Activated CD4-positive, alpha-beta memory T cell treated with anti-CD3 and anti-CD28 coated beads for 36 hours (primary cell): Measurements from ENCODE around the gene RASAL3. TPM values are rescaled to one million over a fixed set of nuclear protein-coding genes. Genes with fewer than 3 reads are reported as not detected.

Source experiments
- CTCF ChIA-PET: fragments of 350-600 bp; sonication (Branson Sonifier 250); formaldehyde crosslinking; loops from one replicate; lab custom pipeline; 2021; ENCODE audit warnings: antibody characterized with exemption, inconsistent platforms; lab: Charles Lee
- POLR2A ChIA-PET: fragments of 350-600 bp; sonication (Branson Sonifier 250); formaldehyde crosslinking; loops from one replicate; lab custom pipeline; 2021; ENCODE audit warnings: antibody characterized with exemption; lab: Charles Lee
- DNase-seq: peaks from one replicate; pipeline ENCODE4 v3.0.0-alpha.2; 2020
- H3K27ac Mint-ChIP-seq: one replicate; pipeline ENCODE4 v1.8.0; 2021; ENCODE audit warnings: mixed read lengths
- H3K27me3 Mint-ChIP-seq: one replicate; pipeline ENCODE4 v1.8.0; 2021; ENCODE audit warnings: mixed read lengths
- H3K36me3 Mint-ChIP-seq: one replicate; pipeline ENCODE4 v1.8.0; 2021; ENCODE audit warnings: mixed read lengths
- H3K4me1 Mint-ChIP-seq: one replicate; pipeline ENCODE4 v1.8.0; 2021; ENCODE audit warnings: low read depth, mixed read lengths
- H3K4me3 Mint-ChIP-seq: one replicate; pipeline ENCODE4 v1.8.0; 2021; ENCODE audit warnings: mild to moderate bottlenecking, mixed read lengths
- H3K9me3 Mint-ChIP-seq: one replicate; pipeline ENCODE4 v1.8.0; 2021; ENCODE audit warnings: mixed read lengths
- intact Hi-C: fragments of 100-400 bp; cut with micrococcal nuclease; formaldehyde crosslinking; loops from one replicate; pipeline ENCODE4 v1.15.1; 2023
- total RNA-seq, 2 experiments: library from RNA; stranded (reverse); gene quantifications; one replicate each; pipeline ENCODE4 v1.2.3, GENCODE V29; 2021

Gene RASAL3
- total RNA-seq, 2 experiments from 2014 or later, result 125 to 130 TPM

DNA sequence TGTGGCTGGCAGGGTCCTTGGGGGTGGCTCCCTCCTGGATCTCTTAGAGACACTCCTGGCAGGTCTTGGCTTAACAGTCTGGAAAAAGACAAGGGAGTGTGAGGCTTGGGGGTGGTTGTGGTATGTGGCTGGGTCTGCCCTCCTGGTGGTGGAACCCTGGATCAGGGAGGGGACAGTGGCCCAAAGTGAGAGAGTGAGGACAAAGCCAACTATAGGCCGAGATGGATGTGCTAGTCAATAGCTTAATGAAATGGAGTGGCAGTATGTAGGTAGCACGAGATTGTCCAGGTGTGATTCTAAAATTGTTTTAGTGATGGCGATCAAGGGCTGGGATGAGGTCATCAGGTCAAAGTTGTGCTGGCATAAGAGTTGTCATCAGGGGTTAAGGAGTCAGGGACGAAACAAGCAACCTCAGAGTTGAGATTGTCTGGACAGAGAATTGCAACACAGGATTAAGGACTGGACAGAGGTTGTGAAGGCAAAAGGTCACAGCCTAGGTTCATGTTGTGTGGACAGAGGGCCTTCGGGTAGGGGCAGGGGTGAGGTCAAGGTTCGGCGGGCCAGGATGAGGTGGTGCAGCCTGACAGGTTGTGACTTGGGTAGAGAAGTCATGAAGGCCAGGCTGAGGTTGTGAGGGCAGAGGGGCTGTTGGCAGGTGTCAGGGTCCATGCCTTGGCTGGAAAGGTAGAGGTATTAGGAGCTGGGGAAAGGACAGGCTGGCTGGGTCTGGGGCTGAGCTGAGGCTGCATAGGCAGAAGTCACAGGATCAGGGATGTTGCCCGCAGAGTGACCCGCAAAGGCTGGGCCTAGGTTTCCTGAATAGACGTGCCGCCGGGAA lies 4.5 kb upstream of the RASAL3 start:
- POLR2A ChIA-PET, result interaction anchor here (1.0 to 2.6 kb wide), 3 partner anchors 49 to 82 kb away, joined by 3 to 10 read pairs (median 8); partner anchors contain the start of gene AKAP8L
- H3K27me3 Mint-ChIP-seq, result no peaks in the 10 kb centered on the region
- peaks cover 55% of the 10 kb centered on the region for H3K4me1 Mint-ChIP-seq
- peaks cover 2% of the 10 kb centered on the region for H3K36me3 Mint-ChIP-seq
- H3K4me3 Mint-ChIP-seq, result peak overlapping the region; percentile 63
- intact Hi-C loops, result no loop called here
- no peak for DNase-seq
- no peak overlapping the region for H3K27ac Mint-ChIP-seq
- CTCF ChIA-PET, result interaction anchor here (1.1 to 2.7 kb wide), 2 partner anchors 87 kb away, joined by 6 to 17 read pairs; no protein-coding TSS in a partner anchor
- H3K9me3 Mint-ChIP-seq, result peaks cover 2% of the 10 kb centered on the region

GRCh38 chr19:15467734-15468214 lies 3.4 kb upstream of the RASAL3 start:
- H3K36me3 Mint-ChIP-seq, result peaks cover 11% of the 10 kb centered on the region
- no peaks in the 10 kb centered on the region for H3K27me3 Mint-ChIP-seq
- H3K27ac Mint-ChIP-seq, result peak overlapping the region; percentile 93
- ChIA-PET CTCF (interaction anchor here (0.7 to 2.7 kb wide), 10 partner anchors 11 to 88 kb away, joined by 3 to 17 read pairs (median 4); partner anchors contain the start of genes AKAP8L and PGLYRP2), POLR2A (interaction anchor here (1.1 to 2.6 kb wide), 8 partner anchors 12 to 164 kb away, joined by 3 to 10 read pairs (median 8); partner anchors contain the start of gene AKAP8L)
- H3K4me3 Mint-ChIP-seq, result no peak overlapping the region
- peaks cover 50% of the 10 kb centered on the region for H3K4me1 Mint-ChIP-seq
- peaks cover 2% of the 10 kb centered on the region for H3K9me3 Mint-ChIP-seq
- intact Hi-C loops, result loop anchor here (1.0 to 2.0 kb wide), 6 partner anchors 35 to 166 kb away; no protein-coding TSS in a partner anchor
- no peak for DNase-seq

GRCh38 chr19:15466851-15467733 lies 2.7 kb upstream of the RASAL3 start:
- DNase-seq, result peak; percentile 84
- Mint-ChIP-seq H3K9me3 (peaks cover 2% of the 10 kb centered on the region), H3K27ac (peak overlapping the region; percentile 93), H3K27me3 (no peaks in the 10 kb centered on the region), H3K36me3 (peaks cover 17% of the 10 kb centered on the region), H3K4me3 (peak overlapping the region; percentile 41), H3K4me1 (peaks cover 52% of the 10 kb centered on the region)
- intact Hi-C loops, result loop anchor here (1.0 to 2.0 kb wide), 6 partner anchors 34 to 166 kb away; no protein-coding TSS in a partner anchor
- ChIA-PET CTCF (interaction anchor here (0.6 to 2.7 kb wide), 13 partner anchors 9 to 519 kb away, joined by 3 to 17 read pairs (median 4); partner anchors contain the start of genes AKAP8L and PGLYRP2), POLR2A (interaction anchor here (0.6 to 2.6 kb wide), 10 partner anchors 11 to 163 kb away, joined by 3 to 10 read pairs (median 6); partner anchors contain the start of gene AKAP8L)

GRCh38 chr19:15463861-15464371 lies 428 bp downstream of the RASAL3 start:
- peak overlapping the region; percentile 96 for H3K27ac Mint-ChIP-seq
- H3K36me3 Mint-ChIP-seq, result peaks cover 36% of the 10 kb centered on the region
- POLR2A ChIA-PET, result interaction anchor here (0.6 to 2.3 kb wide), 10 partner anchors 9 to 132 kb away, joined by 3 to 21 read pairs (median 5); partner anchors contain the start of genes AKAP8, AKAP8L and BRD4
- CTCF ChIA-PET, result interaction anchor here (1.0 to 2.3 kb wide), 7 partner anchors 9 to 91 kb away, joined by 3 to 22 read pairs (median 7); partner anchors contain the start of genes AKAP8L and WIZ
- DNase-seq, result peak; percentile 88
- peak overlapping the region; percentile 89 for H3K4me3 Mint-ChIP-seq
- H3K27me3 Mint-ChIP-seq, result no peaks in the 10 kb centered on the region
- H3K9me3 Mint-ChIP-seq, result peaks cover 2% of the 10 kb centered on the region
- intact Hi-C loops, result no loop called here
- peaks cover 48% of the 10 kb centered on the region for H3K4me1 Mint-ChIP-seq

GRCh38 chr19:15461694-15462093 lies 2.6 kb downstream of the RASAL3 start:
- POLR2A ChIA-PET, result no interaction called here
- Mint-ChIP-seq H3K27ac (peak overlapping the region; percentile 96), H3K9me3 (no peaks in the 10 kb centered on the region), H3K4me3 (peak overlapping the region; percentile 16), H3K27me3 (no peaks in the 10 kb centered on the region), H3K36me3 (peaks cover 42% of the 10 kb centered on the region), H3K4me1 (peaks cover 25% of the 10 kb centered on the region)
- intact Hi-C loops, result no loop called here
- no peak for DNase-seq
- CTCF ChIA-PET, result interaction anchor here (1.3 to 2.8 kb wide), 3 partner anchors 42 to 94 kb away, joined by 3 to 22 read pairs (median 10); partner anchors contain the start of gene AKAP8L

- H3K9me3 Mint-ChIP-seq, result no peaks in the 10 kb centered on the region
- H3K27ac Mint-ChIP-seq, result no peak overlapping the region
- no peak for DNase-seq
- peaks cover 18% of the 10 kb centered on the region for H3K4me1 Mint-ChIP-seq
- H3K36me3 Mint-ChIP-seq, result peaks cover 64% of the 10 kb centered on the region
- POLR2A ChIA-PET, result no interaction called here
- CTCF ChIA-PET, result interaction anchor here (0.9 kb wide), 1 partner anchor 98 kb away, joined by 3 read pairs; no protein-coding TSS in a partner anchor
- no peak overlapping the region for H3K4me3 Mint-ChIP-seq
- H3K27me3 Mint-ChIP-seq, result no peaks in the 10 kb centered on the region
- intact Hi-C loops, result no loop called here
These were observed 6.5 kb downstream of the RASAL3 start for GRCh38 chr19:15457701-15458484.

GRCh38 chr19:15456871-15457700 lies 7.3 kb downstream of the RASAL3 start:
- H3K27me3 Mint-ChIP-seq, result no peaks in the 10 kb centered on the region
- DNase-seq, result peak; percentile 38
- CTCF ChIA-PET, result interaction anchor here (0.9 to 1.2 kb wide), 4 partner anchors 21 to 99 kb away, joined by 3 to 5 read pairs (median 3); partner anchors contain the start of gene AKAP8L
- no peak overlapping the region for H3K27ac Mint-ChIP-seq
- H3K9me3 Mint-ChIP-seq, result no peaks in the 10 kb centered on the region
- peaks cover 12% of the 10 kb centered on the region for H3K4me1 Mint-ChIP-seq
- H3K4me3 Mint-ChIP-seq, result no peak overlapping the region
- intact Hi-C loops, result no loop called here
- peaks cover 60% of the 10 kb centered on the region for H3K36me3 Mint-ChIP-seq
- POLR2A ChIA-PET, result interaction anchor here (2.6 kb wide), 1 partner anchor 10 kb away, joined by 8 read pairs; no protein-coding TSS in a partner anchor

- DNase-seq, result no peak
- intact Hi-C loops, result no loop called here
- H3K36me3 Mint-ChIP-seq, result peaks cover 59% of the 10 kb centered on the region
- ChIA-PET CTCF (interaction anchor here (1.2 kb wide), 4 partner anchors 21 to 99 kb away, joined by 3 to 5 read pairs (median 4); partner anchors contain the start of gene AKAP8L), POLR2A (interaction anchor here (2.6 kb wide), 1 partner anchor 11 kb away, joined by 8 read pairs; no protein-coding TSS in a partner anchor)
- peaks cover 6% of the 10 kb centered on the region for H3K4me1 Mint-ChIP-seq
- no peaks in the 10 kb centered on the region for H3K9me3 Mint-ChIP-seq
- H3K4me3 Mint-ChIP-seq, result no peak overlapping the region
- no peak overlapping the region for H3K27ac Mint-ChIP-seq
- no peaks in the 10 kb centered on the region for H3K27me3 Mint-ChIP-seq
These were observed 7.9 kb downstream of the RASAL3 start for GRCh38 chr19:15456441-15456840.

- intact Hi-C loops, result no loop called here
- Mint-ChIP-seq H3K36me3 (peaks cover 64% of the 10 kb centered on the region), H3K9me3 (no peaks in the 10 kb centered on the region), H3K4me1 (peaks cover 7% of the 10 kb centered on the region), H3K27me3 (no peaks in the 10 kb centered on the region), H3K4me3 (no peak overlapping the region), H3K27ac (no peak overlapping the region)
- no peak for DNase-seq
- ChIA-PET CTCF (interaction anchor here (1.2 to 2.1 kb wide), 5 partner anchors 20 to 100 kb away, joined by 3 to 7 read pairs (median 4); partner anchors contain the start of gene AKAP8L), POLR2A (interaction anchor here (2.6 kb wide), 1 partner anchor 11 kb away, joined by 8 read pairs; no protein-coding TSS in a partner anchor)
These were observed 8.3 kb downstream of the RASAL3 start for GRCh38 chr19:15455996-15456395.
